NCI-H1092 treated with DMSO at 0.1 percent for 48 hours (cell line): ENCODE results near the gene FYN.

Experiments used
- DNase-seq: peaks from one replicate; lab custom pipeline; 2025; lab: John Stamatoyannopoulos, UW

FYN gene

DNA sequence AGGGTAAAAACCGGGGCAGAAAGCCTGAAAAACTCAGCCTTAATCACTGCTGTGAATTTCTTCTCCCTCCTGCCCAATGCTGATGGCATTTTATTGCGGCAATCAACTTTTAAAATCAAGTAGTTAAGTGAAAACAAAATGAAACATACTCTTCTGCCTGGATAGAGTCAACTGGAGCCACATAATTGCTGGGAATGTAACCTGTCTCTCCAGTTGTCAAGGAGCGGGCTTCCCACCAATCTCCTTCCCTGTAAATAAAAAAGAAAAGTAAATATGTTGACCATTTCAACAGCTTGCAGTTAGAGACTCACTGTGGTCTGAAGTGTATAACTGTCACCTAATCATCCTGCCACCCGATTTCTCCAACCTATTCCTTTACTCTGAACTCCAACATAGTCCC, 165.5 kb downstream of the FYN start:
- DNase-seq: no peak

DNA sequence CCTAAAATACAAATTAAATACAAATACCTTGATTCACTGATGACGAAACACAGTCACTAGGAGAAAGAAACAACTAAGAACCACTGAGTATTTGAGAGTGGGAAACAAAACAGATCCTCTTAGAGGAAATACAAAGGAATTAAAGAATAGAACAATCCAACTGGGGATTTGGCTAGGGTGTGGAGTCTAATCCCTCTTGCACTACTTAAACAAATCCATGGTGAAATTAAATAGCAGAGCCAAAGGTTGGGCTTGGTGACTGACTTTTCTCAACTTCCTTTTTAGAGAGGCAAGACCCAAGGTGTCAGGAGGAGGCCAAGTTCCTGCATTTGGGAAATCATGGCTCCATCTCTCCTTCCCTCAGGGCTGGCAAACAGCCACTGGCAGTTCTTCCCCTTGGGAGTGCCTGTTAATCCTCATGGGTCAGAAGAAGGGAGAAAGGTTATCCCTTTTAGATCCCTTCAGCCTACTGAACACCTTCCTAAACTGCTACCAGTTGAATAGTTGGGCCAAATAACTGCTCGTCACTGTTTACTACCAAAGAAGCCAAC, 166.3 kb downstream of the FYN start:
- no peak for DNase-seq

DNA sequence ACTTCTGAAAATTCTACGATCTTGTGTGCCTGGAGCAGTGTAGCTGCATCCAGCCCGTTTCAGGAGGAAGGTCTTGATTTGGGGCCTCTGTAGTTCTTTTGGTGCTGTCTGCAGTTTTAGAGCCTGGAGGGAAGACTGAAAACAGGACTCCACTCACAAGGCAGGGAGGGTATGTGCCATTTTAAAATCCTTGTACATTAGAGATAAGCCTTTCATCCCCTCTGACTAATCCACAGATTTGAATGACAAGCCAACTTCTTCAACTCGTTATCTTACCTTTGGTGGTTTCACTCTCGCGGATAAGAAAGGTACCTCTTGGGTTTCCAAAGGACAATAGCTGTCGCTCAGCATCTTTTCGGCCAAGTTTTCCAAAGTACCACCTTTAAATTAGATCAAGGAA, 169.5 kb downstream of the FYN start:
- DNase-seq: no peak

DNA sequence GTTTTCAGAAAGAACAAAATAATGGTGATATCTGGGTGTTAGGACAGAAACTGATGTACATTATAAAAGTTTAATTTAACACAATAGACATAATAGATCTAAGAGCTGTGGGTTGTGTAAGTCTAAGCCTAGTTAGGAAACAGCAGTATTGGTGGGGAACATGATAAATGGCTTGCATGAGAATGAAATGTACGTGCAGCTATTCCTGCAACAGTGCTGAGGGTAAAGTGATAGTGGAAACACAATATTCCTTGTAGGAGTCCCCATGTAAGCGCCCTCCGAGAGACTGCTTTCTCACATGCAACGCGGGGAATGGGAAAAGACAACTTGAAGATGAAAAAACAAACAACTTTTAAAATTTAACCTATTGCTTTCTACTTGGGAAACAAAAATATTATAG, 171.0 kb downstream of the FYN start:
- no peak for DNase-seq

DNA sequence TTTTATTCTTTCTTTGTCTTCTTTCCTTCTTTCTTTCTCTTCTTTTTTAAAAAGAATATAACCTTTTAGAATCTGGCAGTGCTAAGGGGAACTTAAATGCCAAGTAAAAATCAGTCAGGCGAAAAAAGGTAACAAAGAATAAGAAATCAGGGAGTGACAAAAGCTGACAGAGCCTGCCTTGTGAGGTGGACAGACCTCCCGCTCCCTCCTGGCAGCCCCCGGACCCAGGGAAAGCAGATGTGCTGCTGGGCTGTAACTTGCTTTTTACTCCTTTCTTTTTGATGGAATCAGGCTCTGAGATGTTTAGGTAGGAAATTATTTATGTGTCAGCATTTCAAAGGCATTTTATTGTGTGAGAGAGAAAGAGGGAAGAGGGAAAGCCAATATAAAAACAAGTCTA, 172.1 kb downstream of the FYN start:
- DNase-seq: no peak

DNA sequence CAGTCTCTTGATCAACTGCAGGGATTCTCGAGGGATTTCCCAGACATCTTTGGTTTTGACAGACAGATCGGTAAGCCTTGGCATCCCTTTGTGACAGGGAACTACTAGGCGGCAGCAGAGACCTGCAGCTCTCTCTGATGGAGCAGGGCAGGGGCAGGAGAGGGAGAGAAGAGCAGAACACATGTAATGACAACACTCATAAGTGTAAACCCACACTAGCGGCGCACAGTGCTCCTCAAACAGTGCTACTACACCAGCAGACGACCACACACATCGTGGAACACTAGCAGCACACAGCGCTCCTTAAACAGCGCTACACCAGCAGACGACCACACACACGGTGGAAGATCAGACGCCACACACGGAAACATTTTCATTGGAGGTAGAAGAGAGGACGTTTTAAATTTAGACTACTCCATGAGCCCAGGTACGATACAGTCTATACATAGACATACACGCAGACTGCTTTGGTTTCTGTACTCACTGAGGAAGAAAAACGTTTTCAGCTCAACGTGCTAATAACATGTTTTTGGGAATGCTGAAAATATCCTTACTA, 173.0 kb downstream of the FYN start:
- no peak for DNase-seq

DNA sequence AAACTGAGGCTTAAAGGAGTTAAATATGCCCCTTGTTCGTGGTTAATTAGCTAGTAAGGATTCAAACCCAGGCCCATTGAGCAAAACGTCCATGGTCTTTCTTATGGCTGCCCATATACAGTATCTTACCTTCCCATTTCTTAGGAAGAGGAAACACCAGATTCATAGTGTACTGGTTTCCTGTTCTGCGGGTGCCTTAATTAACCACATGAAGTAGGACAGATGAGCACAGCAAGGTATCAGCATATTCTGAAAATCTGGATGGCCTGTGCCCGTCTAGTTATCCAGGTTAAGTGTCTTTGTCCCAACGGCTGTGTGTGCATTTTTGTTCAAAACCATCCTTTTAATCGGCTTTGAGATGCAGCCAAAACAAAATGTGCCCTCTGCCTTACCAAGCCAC, 174.1 kb downstream of the FYN start:
- DNase-seq: no peak

DNA sequence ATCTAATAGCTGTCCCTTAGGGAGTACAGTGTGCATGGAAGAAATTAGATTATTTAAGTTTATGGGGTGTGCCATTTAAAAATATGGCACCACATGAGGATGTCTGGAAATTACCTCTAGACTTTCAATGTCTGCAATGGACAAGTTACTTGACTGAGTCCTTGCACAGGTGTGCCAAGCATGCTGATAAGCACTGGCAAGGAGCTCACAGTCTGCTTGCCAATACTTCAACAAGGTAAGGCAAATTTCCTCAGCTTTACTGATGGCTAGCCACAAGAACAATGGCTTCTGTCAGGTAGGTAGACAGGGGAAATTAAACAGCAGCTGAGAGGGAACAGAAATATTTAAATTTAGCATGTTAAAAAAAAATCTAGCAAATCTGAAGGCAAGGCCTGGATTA, 176.4 kb downstream of the FYN start:
- no peak for DNase-seq

DNA sequence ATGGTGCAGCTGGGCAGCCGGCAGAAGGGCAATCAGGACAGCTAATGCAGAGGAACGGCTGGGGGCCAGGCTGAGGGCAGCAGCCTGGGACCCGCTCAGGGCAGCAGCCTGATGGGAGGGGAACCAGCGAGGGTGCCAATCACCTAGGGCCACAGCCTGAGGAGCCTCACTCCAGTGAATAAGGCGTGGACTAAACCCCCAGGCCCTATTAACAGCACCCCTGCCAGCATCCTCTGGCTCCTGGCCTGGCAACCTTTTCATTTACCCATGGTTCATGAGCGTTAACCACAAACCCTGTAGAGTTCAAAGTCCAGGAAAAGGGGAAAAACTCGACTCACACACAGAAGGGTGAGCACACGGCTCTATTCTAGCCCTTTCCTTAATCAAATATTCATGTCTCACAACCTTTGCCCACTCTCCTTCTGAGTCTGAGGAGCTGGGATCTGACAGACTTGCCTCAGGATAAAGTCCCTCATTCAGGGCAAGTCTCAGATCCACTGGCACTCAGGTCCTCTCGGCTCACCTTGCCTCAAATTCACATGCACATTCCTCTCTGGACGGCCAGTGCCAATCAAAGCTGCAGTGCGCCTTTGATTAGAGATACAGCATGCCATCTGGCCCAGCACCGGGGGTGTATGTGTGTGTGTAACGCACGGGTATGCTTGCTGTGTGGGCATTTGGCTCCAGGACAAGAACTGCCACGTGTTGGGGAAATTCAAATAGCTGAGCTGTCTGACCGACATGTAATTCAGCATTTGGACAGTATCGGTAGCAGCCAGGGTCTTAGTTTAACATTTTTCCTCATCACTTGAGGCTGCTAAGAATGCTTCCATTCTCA, 180.7 kb downstream of the FYN start:
- no peak for DNase-seq

DNA sequence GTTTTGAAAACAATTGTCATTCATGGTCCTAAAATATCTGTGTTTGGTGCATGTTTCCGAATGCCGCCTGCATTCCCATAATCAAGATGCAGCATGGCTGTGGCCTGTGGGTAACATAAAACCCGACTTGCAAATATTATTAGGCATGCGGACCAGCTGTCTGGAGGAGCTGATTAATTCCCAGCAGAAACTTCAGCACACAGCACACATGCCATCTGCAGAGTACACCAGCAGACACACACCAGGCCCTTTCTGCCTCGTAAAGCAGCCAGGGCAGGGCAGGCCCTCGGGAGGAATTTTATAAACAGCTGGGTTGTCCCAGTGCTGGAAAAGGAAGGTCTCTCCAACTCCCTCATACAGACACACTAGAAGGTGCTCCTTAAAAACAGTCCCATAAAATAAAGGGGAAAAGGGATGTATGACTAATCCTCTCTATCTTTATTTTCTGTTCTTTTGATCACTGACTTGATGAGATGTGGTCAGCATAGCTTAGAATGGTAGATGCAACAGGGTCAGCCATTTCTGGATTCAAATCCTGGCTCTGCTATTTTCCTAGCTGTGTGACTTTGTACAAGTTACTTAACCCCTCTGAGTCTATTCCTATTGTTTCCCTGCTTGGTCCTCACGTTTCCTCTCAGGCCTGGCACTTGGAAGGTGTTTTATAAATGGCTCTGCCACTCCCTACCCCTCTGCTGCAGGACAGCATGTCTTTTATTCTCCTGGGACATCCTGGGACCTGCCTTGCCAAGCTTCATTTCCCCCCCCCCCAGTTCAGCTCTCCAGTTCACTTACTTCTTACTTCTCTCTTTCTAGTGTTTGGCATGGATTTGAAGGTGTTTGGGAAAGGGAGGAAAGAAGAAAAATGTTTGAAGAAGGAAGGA, 181.7 kb downstream of the FYN start:
- no peak for DNase-seq

DNA sequence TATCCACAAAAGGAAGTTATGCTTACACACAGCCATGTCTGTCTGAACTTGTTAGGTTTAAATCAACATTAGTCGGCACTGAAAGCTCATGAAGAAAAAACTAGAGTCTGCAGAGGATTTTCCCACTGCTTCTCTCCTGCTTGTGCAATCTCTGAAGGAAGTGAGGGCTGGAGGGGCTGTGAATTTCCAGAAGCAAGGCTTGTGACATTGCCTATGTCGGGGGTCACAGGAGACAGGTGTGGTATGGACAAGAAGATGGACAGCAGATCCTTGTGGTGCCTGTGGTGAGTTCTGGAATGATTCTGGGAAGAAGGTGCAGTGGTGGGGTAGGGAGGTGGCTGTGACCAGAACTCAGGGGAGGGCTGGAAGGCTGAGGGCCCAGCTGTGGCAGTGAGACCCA, 183.3 kb downstream of the FYN start:
- no peak for DNase-seq

DNA sequence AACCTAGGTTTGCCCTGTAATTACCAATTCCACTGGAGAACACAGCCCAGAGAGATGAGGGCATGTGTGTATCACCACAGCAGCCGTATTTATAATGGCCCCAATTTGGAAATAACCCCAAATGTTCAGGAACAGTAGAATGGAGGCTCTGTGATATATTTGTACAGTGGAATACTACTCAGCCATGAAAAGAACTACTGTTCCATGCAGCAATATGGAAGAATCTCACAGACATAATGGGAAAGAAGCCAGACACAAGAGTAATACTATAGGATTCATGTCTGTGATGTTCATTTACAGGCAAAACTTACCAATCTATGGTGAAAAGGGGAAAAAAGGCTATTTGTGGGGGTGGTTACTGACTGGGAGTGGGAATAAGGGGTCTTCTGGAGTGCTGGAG, 183.8 kb downstream of the FYN start:
- no peak for DNase-seq

DNA sequence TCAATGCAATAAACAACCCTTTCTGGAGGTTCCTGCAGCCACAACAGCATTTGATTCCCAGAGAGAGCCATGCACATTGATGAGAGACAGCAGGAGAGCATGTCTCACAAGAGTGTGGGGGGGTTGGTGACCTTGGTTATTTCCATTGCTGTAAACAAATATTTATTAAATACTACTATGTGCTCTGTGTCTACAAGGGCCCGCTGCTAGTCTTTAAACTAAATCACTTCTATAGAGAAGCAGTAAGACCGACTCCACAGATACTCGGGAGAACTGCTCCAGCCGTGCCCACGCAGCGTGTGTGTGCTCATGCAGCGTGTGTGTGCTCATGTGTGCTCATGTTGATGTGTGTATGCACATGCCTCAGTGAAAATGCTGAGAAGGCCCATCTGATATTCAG, 184.9 kb downstream of the FYN start:
- DNase-seq: no peak

DNA sequence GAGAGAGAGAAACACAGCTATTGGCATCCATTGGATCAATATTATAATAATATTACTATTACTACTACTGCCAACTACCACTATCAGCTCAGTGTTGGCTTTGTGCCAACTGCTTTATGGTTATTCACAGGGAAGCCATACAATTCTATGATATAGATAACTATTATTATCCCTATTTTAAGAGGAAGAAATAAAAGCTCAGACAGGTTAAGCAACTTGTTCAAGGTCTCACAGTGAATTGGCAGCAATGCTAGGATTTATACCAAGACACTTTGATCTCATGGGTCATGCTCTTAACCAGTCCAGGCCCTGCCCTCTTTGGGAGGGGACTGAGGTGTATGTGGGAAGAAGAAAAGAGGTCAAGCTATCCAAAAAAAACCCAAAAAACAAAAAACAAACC, 185.6 kb downstream of the FYN start:
- DNase-seq: no peak

DNA sequence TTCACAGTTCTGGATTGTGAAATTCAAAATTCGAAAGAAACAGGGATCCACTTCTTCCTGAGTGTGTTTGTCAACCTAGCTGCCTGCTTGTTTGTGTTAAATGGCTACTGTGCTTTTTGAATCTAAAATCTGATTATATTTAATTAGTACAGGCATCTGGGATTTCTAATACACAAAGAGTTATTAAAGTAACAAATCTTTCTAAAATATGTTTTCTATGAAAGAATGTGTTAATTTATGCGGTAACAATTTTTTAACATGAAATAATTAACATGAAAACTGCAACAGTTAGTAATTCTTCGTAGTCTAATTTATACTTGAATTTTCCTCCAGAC, 186.4 kb downstream of the FYN start:
- DNase-seq: no peak

DNA sequence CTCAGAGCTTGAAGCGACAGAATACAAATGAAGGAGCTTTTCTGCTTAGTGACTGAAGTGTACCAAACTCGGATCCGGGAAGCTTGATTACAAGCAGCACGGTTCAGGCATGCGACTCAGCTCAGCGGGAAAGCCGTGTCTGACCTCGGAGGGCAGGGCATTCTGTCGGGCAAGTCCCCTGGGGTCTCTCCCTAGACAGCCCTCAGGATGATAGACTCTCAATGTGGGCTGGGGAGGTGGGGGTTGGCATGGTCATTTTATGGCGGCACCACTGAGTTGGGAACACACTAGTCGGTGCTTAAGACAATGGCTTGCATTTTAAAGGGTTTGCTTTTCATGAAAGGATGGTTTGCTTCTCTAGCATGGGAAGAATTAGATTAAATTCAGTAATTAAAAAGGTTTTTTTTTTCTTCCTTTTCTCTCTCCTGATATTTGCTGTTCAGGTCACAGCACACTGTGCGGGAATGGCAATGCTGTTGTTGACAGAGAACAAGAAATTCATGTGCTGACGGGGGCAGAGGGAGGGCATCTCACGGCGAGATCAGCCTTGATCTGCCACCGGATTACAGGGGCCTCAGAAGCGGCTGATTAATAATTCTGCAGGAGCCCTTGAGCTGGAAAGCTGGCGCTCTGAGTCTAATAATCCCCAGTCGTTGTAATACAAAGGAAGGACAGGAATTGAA, 186.9 kb downstream of the FYN start:
- no peak for DNase-seq

DNA sequence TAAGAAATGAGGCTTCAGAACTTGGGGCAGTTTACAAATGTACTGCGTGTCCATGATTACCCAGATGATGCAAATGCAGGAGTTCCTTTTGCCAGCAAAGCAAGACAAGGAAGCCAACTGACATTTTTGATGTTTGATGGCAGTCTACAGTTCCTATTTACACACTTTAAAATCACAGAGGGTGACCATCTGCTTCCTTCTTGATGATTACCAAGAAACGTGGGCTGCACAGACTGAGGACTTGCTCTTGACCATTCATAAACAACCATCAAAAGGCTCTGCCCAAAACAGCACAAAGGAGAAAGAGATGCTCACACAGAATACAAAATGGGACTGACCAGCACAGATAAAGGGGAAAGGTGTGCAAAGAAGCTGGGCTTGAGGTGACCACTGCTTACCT, 187.7 kb downstream of the FYN start:
- DNase-seq: no peak

DNA sequence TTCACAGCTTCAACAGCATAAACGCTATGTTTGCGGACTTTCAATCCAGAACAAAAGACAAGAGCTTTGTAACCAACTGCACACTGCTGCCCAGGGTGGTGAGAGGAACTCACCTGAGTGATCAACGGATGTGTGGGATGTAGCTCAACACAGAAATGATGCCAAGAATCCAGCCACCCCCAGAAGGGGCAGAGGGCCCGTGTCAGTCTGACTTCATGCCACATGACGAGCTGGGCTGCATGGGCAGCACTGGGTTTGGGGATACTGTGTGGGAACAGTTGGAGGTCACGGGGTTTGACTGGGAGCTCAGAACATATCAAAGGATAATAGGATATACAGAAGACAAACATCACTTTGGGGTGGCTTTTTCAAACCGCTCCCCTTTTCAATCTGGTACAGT, 188.2 kb downstream of the FYN start:
- DNase-seq: no peak

DNA sequence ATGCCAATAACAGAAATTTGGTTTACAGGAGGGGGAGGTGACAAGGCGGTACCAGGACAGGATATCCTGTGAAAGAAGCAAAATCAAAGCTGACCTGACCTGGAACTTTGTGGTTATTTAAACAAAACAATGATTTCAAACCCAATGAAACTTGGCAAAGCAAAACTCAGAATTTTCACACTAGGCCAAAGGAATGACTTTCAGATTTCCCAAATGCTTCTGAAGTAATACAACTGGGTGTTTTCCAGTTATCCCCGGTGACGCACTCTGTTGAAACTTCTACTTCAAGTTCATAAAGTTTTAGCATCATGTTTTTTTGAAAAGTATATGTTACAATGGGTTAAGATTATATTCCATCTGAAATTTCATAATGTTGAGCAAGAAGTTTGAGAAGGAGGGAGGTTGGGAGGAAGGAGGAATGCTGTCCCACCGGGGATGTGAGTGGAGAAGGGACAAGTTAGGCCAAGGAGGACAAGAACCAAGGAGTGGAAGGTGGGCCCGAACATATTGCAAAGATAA, 189.4 kb downstream of the FYN start:
- DNase-seq: no peak

DNA sequence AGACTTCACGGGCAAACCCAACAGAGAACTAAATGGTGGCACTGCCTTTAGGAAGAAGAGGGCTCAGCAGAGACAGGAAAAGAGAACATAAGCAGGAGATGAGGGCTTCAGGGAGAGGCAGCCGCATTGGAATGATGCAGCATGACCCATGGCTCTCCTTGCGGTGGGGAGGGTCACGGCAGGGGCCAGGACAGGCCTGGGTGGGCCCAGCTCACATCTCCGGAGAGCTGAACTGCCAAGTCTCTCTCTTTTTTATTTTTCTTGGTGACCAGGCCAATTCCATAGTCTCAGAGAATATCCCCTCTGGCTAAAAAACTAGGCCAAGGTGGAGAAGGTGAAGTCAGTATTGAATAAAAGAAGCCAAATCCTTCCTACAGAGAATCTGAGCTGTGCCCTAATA, 190.1 kb downstream of the FYN start:
- no peak for DNase-seq

DNA sequence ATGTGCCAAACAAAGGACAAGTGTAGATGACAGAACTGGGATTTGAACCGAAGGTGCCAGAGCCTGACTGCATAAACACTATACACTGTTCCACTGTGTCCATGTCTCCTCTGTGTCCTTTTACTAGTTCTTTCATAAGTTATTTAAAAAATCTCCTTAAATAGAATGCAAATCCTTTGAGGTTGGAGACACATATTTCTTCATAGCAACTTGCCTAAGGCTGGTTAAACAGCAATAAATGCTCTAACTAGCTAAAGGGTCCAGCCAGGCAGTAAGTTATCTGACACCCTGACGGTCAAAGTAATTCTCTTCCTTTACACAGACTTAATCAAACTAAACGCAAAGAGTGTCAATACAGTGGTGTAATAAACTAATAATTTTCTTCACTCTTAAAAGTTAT, 191.4 kb downstream of the FYN start:
- no peak for DNase-seq
